H9 (cell line): ENCODE results near the gene ESPL1. TPM values are rescaled to one million over a fixed set of nuclear protein-coding genes. Genes with fewer than 3 reads are reported as not detected.
A peak's percentile ranks its signal among the peaks of the same experiment; 100 is the strongest.

ENCODE experiments used
- DNase-seq: peaks from one replicate; pipeline ENCODE4 v3.0.0-alpha.2; 2017
- H2AFZ ChIP-seq: one replicate; pipeline ENCODE4 v1.6.1; 2013; ENCODE audit warnings: mild to moderate bottlenecking, low read length, control low read depth, moderate library complexity
- H2AK5ac ChIP-seq: 2 replicates; pipeline ENCODE4 v1.6.1; 2013; ENCODE audit warnings: low read length, control low read depth, mixed read lengths; ENCODE audit not compliant: insufficient read length
- H2BK120ac ChIP-seq: one replicate; pipeline ENCODE4 v1.6.1; 2013; ENCODE audit warnings: low read depth, mild to moderate bottlenecking, low read length, control low read depth, inconsistent platforms; ENCODE audit not compliant: poor library complexity, severe bottlenecking
- H2BK12ac ChIP-seq: 2 replicates; pipeline ENCODE4 v1.6.1; 2013; ENCODE audit warnings: low read length, control low read depth, mixed read lengths, low read depth; ENCODE audit not compliant: insufficient read length
- H2BK15ac ChIP-seq: 2 replicates; pipeline ENCODE4 v1.6.1; 2013; ENCODE audit warnings: low read depth, low read length, control low read depth
- H2BK20ac ChIP-seq: one replicate; pipeline ENCODE4 v1.6.1; 2013; ENCODE audit warnings: low read depth, mild to moderate bottlenecking, low read length, control low read depth, inconsistent platforms; ENCODE audit not compliant: poor library complexity, severe bottlenecking
- H2BK5ac ChIP-seq: 2 replicates; pipeline ENCODE4 v1.6.1; 2013; ENCODE audit warnings: low read length, control low read depth, mixed read lengths; ENCODE audit not compliant: insufficient read length
- H3K14ac ChIP-seq: 2 replicates; pipeline ENCODE4 v1.6.1; 2013; ENCODE audit warnings: low read length, control low read depth; ENCODE audit not compliant: insufficient read depth
- H3K18ac ChIP-seq: 2 replicates; pipeline ENCODE4 v1.6.1; 2013; ENCODE audit warnings: low read depth, mild to moderate bottlenecking, mixed read lengths, low read length, control low read depth; ENCODE audit not compliant: insufficient read length
- H3K23ac ChIP-seq: 2 replicates; pipeline ENCODE4 v1.6.1; 2013; ENCODE audit warnings: low read length, control low read depth, mixed read lengths, low read depth; ENCODE audit not compliant: insufficient read length
- H3K23me2 ChIP-seq: 2 replicates; pipeline ENCODE4 v1.6.1; 2013; ENCODE audit warnings: low read depth, mild to moderate bottlenecking, mixed read lengths, low read length, control low read depth; ENCODE audit not compliant: insufficient read length, poor library complexity, severe bottlenecking
- H3K27ac ChIP-seq: 2 replicates; pipeline ENCODE4 v1.5.1; 2013; ENCODE audit warnings: low read length, control low read depth, mixed read lengths, low read depth; ENCODE audit not compliant: insufficient read length
- H3K27me3 ChIP-seq: 2 replicates; pipeline ENCODE4 v1.6.1; 2013; ENCODE audit warnings: low read length, control low read depth, inconsistent platforms; ENCODE audit not compliant: insufficient read depth
- H3K4ac ChIP-seq: 2 replicates; pipeline ENCODE4 v1.6.1; 2013; ENCODE audit warnings: low read depth, mild to moderate bottlenecking, control low read depth, inconsistent platforms, low read length, moderate library complexity
- H3K4me1 ChIP-seq: 2 replicates; pipeline ENCODE4 v1.6.1; 2013; ENCODE audit warnings: low read length, control low read depth, inconsistent platforms; ENCODE audit not compliant: insufficient read depth
- H3K4me2 ChIP-seq: 2 replicates; pipeline ENCODE4 v1.6.1; 2013; ENCODE audit warnings: low read length, control low read depth, mixed read lengths; ENCODE audit not compliant: insufficient read length, insufficient read depth
- H3K56ac ChIP-seq: 2 replicates; pipeline ENCODE4 v1.6.1; 2013; ENCODE audit warnings: low read depth, mild to moderate bottlenecking, mixed read lengths, low read length, control low read depth; ENCODE audit not compliant: insufficient read length
- H3K79me1 ChIP-seq: 2 replicates; pipeline ENCODE4 v1.6.1; 2013; ENCODE audit warnings: low read depth, mild to moderate bottlenecking, moderate library complexity, low read length, control low read depth, inconsistent platforms; ENCODE audit not compliant: insufficient read depth, poor library complexity, severe bottlenecking
- H3K79me2 ChIP-seq: 2 replicates; pipeline ENCODE4 v1.6.1; 2013; ENCODE audit warnings: low read length, control low read depth, inconsistent platforms; ENCODE audit not compliant: insufficient read depth
- H3K9ac ChIP-seq: 2 replicates; pipeline ENCODE4 v1.6.1; 2013; ENCODE audit warnings: low read length, control low read depth, mixed read lengths; ENCODE audit not compliant: insufficient read length; ENCODE audit errors: extremely low read depth
- H3K9me3 ChIP-seq: one replicate; pipeline ENCODE4 v1.6.1; 2013; ENCODE audit warnings: low read depth, low read length, inconsistent platforms; ENCODE audit not compliant: control insufficient read depth
- H3T11ph ChIP-seq: one replicate; pipeline ENCODE4 v1.6.1; 2013; ENCODE audit warnings: mild to moderate bottlenecking, low read length, control low read depth, inconsistent platforms
- H4K20me1 ChIP-seq: one replicate; pipeline ENCODE4 v1.6.1; 2013; ENCODE audit not compliant: control insufficient read depth, insufficient read length, insufficient read depth
- H4K5ac ChIP-seq: 2 replicates; pipeline ENCODE4 v1.6.1; 2013; ENCODE audit warnings: low read depth, mild to moderate bottlenecking, mixed read lengths, low read length, control low read depth; ENCODE audit not compliant: insufficient read length
- H4K8ac ChIP-seq: replicated peaks from 2 replicates; pipeline ENCODE4 v1.6.1; 2013; ENCODE audit warnings: low read length, control low read depth, mixed read lengths, low read depth; ENCODE audit not compliant: insufficient read length
- H4K91ac ChIP-seq: 2 replicates; pipeline ENCODE4 v1.6.1; 2013; ENCODE audit warnings: low read depth, mild to moderate bottlenecking, moderate library complexity, mixed read lengths, low read length, control low read depth; ENCODE audit not compliant: insufficient read length
- H3K27ac Mint-ChIP-seq, 3 experiments: 2 replicates in 2 of 3; 3 replicates in 1 of 3; pipeline ENCODE4 v1.8.0; 2020 to 2021; ENCODE audit warnings: mixed read lengths in 3 of 3, mild to moderate bottlenecking in 1 of 3, moderate library complexity in 1 of 3
- H3K27me3 Mint-ChIP-seq: 2 replicates; pipeline ENCODE4 v1.8.0; 2021; ENCODE audit warnings: low read depth, mild to moderate bottlenecking, moderate library complexity, mixed read lengths
- H3K36me3 Mint-ChIP-seq, 3 experiments: 2 replicates in 2 of 3; 3 replicates in 1 of 3; pipeline ENCODE4 v1.8.0; 2020 to 2021; ENCODE audit warnings: low read depth in 3 of 3, mixed read lengths in 3 of 3; ENCODE audit not compliant: insufficient read depth in 1 of 3
- H3K4me1 Mint-ChIP-seq, 2 experiments: 2 replicates each; pipeline ENCODE4 v1.8.0; 2020; ENCODE audit warnings: mixed read lengths in 2 of 2
- H3K4me3 Mint-ChIP-seq, 2 experiments: 2 replicates in 1 of 2; 3 replicates in 1 of 2; pipeline ENCODE4 v1.8.0; 2020 to 2021; ENCODE audit warnings: mild to moderate bottlenecking in 2 of 2, mixed read lengths in 2 of 2, moderate library complexity in 1 of 2
- H3K9me3 Mint-ChIP-seq, 2 experiments: 2 replicates in 1 of 2; 3 replicates in 1 of 2; pipeline ENCODE4 v1.8.0; 2020; ENCODE audit warnings: mild to moderate bottlenecking in 2 of 2, mixed read lengths in 2 of 2, moderate library complexity in 1 of 2
- CTCF ChIP-seq: fragments of 200-600 bp; sonication (generic); conservative IDR thresholded peaks from 3 replicates; pipeline ENCODE4 v1.8.0; 2021; ENCODE audit warnings: antibody characterized with exemption, mild to moderate bottlenecking
- WGBS: extraction: QIAGEN DNeasy Blood & Tissue Kit; methylation state at CpG from one replicate; pipeline ENCODE4 v1.1.7; 2013; ENCODE audit warnings: missing lambda C conversion rate, low lambda C conversion rate, mixed read lengths; ENCODE audit not compliant: insufficient read length; ENCODE audit errors: extremely low coverage; 5-methylcytosine and 5-hydroxymethylcytosine counted together
- total RNA-seq: library from RNA; stranded (reverse); gene quantifications from 2 replicates; pipeline ENCODE4 v1.2.1, GENCODE V29; 2021

ESPL1 gene
- total RNA-seq, 1 experiment from 2014 or later = 43.2 TPM

GRCh38 chr12:53232646-53233461 is 35.2 kb upstream of the ESPL1 start:
- Mint-ChIP-seq H3K27ac (peak overlapping the region; percentile 27 to 91 (median 90); a peak in 6 of 7 replicates), H3K9me3 (no peaks in the 10 kb centered on the region), H3K4me1 (peaks cover 77 to 79% of the 10 kb centered on the region in 2 experiments), H3K4me3 (peak overlapping the region; percentile 70 to 87), H3K36me3 (peaks cover 0 to 9% (median 5%) of the 10 kb centered on the region in 3 experiments; a peak in 4 of 7 replicates), H3K27me3 (peaks cover 14% of the 10 kb centered on the region)
- H3K27ac ChIP-seq = no peak overlapping the region
- H4K20me1 ChIP-seq = no peaks in the 10 kb centered on the region
- H3K23me2 ChIP-seq = peaks cover 16% of the 10 kb centered on the region
- peaks cover 22% of the 10 kb centered on the region; the same call in 1 of the 2 replicates for H3K4me1 ChIP-seq
- H3K9ac ChIP-seq = no peak overlapping the region
- no peak for TF ChIP-seq CTCF
- H2BK120ac ChIP-seq = no peak overlapping the region
- no peaks in the 10 kb centered on the region for H3K79me1 ChIP-seq
- peaks cover 3% of the 10 kb centered on the region for H3K27me3 ChIP-seq
- H3K56ac ChIP-seq = no peak overlapping the region
- H3K18ac ChIP-seq = no peak overlapping the region
- no peak overlapping the region for H4K91ac ChIP-seq
- no peaks in the 10 kb centered on the region for H3K9me3 ChIP-seq
- DNase-seq = peak; percentile 76
- no peak overlapping the region for H2BK5ac ChIP-seq
- no peak overlapping the region for H3T11ph ChIP-seq
- no peak overlapping the region for H2BK12ac ChIP-seq
- H3K14ac ChIP-seq = no peak overlapping the region; the same call in 1 of the 2 replicates
- no peak overlapping the region for H2AFZ ChIP-seq
- no peak overlapping the region for H4K8ac ChIP-seq
- no peak overlapping the region for H4K5ac ChIP-seq
- H2AK5ac ChIP-seq = no peak overlapping the region
- peak overlapping the region; percentile 61 for H3K4me2 ChIP-seq
- no peaks in the 10 kb centered on the region; the same call in 1 of the 2 replicates for H3K79me2 ChIP-seq
- no peak overlapping the region for H2BK20ac ChIP-seq
- H2BK15ac ChIP-seq = no peak overlapping the region
- H3K23ac ChIP-seq = no peak overlapping the region
- no CpG with 5 or more reads among the region's 11 CpGs for WGBS
- H3K4ac ChIP-seq = no peak overlapping the region
